GM19043 (cell line): ENCODE results near the gene KDM2B.
"Not testable (repeated sequence)": the region's sequence is repeated elsewhere in the genome, so short reads cannot be mapped to it uniquely, and the experiment has no call there.

Experiments
- ATAC-seq: cut with Tn5 transposase; IDR thresholded peaks from one replicate; pipeline ENCODE4 v1.9.1; 2021; ENCODE audit warnings: low read depth; ENCODE audit not compliant: unreplicated experiment

KDM2B gene

DNA sequence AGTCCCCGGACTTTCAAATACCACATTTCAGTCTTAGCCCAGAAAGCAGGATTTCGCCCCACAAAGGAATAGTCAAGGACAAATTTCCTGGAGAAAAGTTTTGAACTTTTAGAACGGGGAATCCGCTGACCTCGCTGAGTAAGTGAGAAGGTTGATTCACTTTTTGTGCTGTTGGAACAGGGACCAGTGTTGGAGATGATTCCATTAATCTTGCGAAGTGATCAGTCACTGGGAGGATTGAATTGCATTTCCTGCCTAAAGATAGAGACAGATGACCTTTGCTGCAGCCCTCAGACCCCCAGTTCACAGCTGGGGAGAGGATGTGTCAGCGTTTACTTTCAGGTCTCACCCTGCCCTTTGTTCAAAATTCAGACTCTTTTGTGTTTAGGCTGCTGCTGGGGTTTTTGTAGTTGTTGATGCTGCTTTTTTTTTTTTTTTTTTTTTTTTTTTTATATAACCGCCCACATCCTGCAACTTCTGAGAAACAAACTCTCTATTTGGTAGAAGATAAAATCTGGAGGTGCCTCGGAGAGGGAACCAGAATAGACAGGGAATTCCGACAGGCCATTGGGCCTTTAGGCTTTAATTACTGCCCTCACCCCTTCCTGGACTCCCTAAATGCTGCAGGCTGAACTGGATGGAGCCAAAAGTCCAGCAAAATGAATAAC, 9.8 kb upstream of the KDM2B start:
- peak; percentile 63 for ATAC-seq

- ATAC-seq, result not testable (repeated sequence)
These were observed 4.1 kb upstream of the KDM2B start for GRCh38 chr12:121584885-121585284.

GRCh38 chr12:121583334-121583661, 2.5 kb upstream of the KDM2B start:
- not testable (repeated sequence) for ATAC-seq

- ATAC-seq, result no peak
These were observed 1.9 kb upstream of the KDM2B start for GRCh38 chr12:121582583-121583333.

- no peak for ATAC-seq
These were observed 1.0 kb upstream of the KDM2B start for GRCh38 chr12:121581686-121582429.

DNA sequence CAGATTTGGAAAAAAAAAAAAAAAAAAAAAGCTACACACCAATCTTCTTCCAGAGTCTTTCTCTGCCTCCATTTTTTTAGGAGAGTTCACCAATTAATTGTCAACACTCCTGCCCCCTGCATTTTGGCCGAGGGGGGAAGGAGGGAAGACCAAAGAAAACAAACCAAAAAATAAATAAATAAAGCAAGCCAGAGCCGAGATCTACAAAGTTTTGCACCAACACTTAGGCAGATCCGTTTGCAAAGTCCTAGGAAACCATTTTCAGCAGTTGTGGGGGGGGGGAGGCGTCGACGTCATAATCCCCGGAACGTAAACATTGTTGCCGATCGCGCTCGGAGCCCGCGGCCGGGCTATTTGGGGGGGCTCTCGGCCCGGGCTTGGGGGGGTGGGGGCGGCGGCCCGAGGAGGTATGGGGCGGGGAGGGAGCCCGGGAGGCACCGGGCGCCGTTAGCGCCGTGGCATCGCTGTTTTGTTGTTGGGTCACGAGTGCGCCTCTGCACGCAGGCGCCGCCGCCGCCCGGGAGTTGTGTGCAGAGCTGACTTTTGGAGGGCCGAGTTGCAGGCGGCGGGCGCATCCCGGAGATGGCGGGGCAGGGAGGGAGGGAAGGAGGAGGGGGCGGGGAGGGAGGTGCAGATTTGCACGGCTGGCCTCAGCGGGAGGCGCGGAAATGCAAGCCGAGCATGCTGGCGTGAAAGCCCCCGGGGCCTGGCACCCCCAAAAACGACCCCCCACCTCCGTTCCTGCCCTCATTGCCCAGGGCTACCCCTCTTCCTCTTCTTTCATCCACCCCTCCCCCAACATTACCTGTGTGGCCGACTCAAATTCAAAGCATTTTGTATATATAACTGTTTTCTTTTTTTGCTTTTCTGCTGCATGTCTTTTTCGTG, 598 bp downstream of the KDM2B start:
- peak; percentile 45 for ATAC-seq

GRCh38 chr12:121579190-121579791, 1.5 kb downstream of the KDM2B start:
- ATAC-seq, result no peak

DNA sequence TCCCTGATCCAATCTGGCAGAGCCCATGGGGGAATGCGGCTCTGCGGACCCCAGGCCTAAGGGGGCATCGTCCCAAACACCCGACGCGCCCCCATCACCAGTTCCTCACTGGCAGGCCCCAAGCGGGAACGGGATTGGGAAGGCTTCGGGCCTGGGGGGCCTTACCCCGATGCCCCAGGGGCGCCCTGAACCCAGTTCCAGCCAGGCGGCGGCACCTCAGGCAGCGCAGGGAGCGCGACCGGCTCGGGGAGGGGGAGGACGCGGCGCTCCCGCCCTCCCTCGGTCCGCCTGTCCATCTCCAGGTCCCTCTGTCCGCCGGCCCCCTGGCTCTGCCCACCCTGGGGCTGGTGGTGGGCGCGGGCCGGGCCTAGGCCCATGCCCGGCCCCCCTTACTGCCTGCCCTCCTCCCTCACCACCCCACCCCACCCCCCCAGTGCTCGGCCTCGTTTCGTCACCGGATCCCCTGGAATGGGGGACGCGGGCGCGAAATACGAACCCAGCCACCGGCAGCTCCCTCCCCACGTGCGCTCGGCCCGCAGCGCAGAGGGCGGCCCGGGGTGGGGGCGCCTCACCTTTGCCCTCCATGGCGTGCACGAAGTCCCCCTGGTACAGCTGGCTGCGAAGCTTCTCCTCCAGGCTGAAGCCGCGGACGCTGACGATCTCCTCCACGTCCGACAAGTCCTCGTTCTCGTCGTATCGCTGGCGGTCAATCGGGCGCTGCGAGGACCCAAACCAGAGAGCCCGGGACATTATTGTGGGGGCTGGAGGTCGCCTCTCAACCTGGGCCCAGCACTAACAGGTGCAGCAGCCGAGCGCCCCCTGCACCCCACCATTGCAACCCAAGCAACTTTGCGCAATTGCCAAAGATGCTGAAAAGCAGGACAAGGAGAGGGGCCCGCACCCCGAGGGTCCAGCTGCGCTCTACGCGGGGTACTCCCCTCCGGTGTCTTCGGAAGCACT, 2.3 kb downstream of the KDM2B start:
- ATAC-seq, result no peak

DNA sequence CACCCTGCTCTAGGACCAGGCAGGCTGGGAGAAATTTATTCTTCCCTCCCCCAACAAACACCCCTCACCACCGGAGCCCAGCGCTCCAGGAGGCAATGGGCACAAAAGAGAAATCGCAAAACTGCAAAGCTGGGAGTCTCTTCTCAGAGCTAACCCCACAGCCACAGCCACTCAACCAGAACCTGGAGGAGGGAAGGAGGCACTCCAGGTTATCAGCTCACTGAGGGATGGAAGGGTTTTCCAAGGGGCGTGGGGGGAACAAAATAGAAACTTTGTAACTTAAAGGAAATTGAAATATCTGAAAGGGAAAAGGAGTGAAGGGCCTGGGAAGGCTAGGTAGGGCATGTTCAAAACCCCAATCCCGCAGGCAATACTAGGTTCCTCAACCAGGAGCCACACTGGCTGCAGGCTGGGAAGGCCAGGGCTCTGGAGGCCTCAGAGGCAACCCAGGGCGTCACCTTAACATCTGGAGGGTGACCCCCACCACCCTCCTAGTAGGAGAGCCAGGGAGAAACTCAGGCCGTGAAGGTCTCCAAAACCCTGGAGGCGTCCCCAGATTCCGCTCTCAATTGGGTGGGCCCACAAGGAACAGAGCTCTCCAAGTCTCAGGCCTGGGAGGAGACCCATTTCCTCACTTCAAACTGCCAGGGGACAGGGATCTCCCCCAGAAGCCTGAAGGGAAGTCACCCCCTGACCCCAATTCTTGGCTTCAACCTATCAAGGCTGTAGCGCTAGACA, 3.2 kb downstream of the KDM2B start:
- ATAC-seq, result no peak

GRCh38 chr12:121576851-121577391, 3.9 kb downstream of the KDM2B start:
- ATAC-seq, result no peak

GRCh38 chr12:121575952-121576625, 4.7 kb downstream of the KDM2B start:
- ATAC-seq, result no peak

GRCh38 chr12:121575051-121575450, 5.8 kb downstream of the KDM2B start:
- ATAC-seq, result no peak

GRCh38 chr12:121574025-121574424, 6.8 kb downstream of the KDM2B start:
- no peak for ATAC-seq

GRCh38 chr12:121571920-121572319, 8.9 kb downstream of the KDM2B start:
- ATAC-seq, result no peak

- no peak for ATAC-seq
These were observed 10.1 kb downstream of the KDM2B start for GRCh38 chr12:121570467-121571283.

- ATAC-seq, result no peak
These were observed 11.7 kb downstream of the KDM2B start for GRCh38 chr12:121568971-121569751.
